HG03095 (cell line): Measurements from ENCODE around the gene ADAMTSL5.

Experiments
- ATAC-seq: cut with Tn5 transposase; IDR thresholded peaks from one replicate; pipeline ENCODE4 v1.9.1; 2021; ENCODE audit warnings: moderate library complexity; ENCODE audit not compliant: unreplicated experiment

The ADAMTSL5 gene

GRCh38 chr19:1468274-1468820 is 44.5 kb downstream of the ADAMTSL5 start:
- no peak for ATAC-seq

- ATAC-seq, result no peak
Measured at GRCh38 chr19:1467490-1468273, 45.1 kb downstream of the ADAMTSL5 start.

GRCh38 chr19:1467215-1467489 is 45.7 kb downstream of the ADAMTSL5 start:
- no peak for ATAC-seq

- no peak for ATAC-seq
Measured at GRCh38 chr19:1466461-1467214, 46.2 kb downstream of the ADAMTSL5 start.

- ATAC-seq, result no peak
Measured at GRCh38 chr19:1466018-1466460, 46.8 kb downstream of the ADAMTSL5 start.

GRCh38 chr19:1465191-1466016 is 47.4 kb downstream of the ADAMTSL5 start:
- ATAC-seq, result no peak

GRCh38 chr19:1461862-1462261 is 51.0 kb downstream of the ADAMTSL5 start:
- no peak for ATAC-seq

GRCh38 chr19:1460033-1460995 is 52.5 kb downstream of the ADAMTSL5 start:
- no peak for ATAC-seq

GRCh38 chr19:1459479-1459878 is 53.3 kb downstream of the ADAMTSL5 start:
- ATAC-seq, result no peak

- ATAC-seq, result no peak
Measured at GRCh38 chr19:1457892-1458291, 54.9 kb downstream of the ADAMTSL5 start.

GRCh38 chr19:1457031-1457739 is 55.6 kb downstream of the ADAMTSL5 start:
- no peak for ATAC-seq

- no peak for ATAC-seq
Measured at GRCh38 chr19:1456121-1456900, 56.5 kb downstream of the ADAMTSL5 start.

GRCh38 chr19:1455336-1456120 is 57.3 kb downstream of the ADAMTSL5 start:
- no peak for ATAC-seq
